Measurements from ENCODE around the gene UNC45B. TPM values are rescaled to one million over a fixed set of nuclear protein-coding genes. Genes with fewer than 3 reads are reported as not detected.
A peak's percentile ranks its signal among the peaks of the same experiment; 100 is the strongest.

Gene UNC45B
- polyA plus RNA-seq, 1 donor (not counting 4 experiments of a cell fraction or from before 2014, with no cell fraction given): 0.03 TPM

DNA sequence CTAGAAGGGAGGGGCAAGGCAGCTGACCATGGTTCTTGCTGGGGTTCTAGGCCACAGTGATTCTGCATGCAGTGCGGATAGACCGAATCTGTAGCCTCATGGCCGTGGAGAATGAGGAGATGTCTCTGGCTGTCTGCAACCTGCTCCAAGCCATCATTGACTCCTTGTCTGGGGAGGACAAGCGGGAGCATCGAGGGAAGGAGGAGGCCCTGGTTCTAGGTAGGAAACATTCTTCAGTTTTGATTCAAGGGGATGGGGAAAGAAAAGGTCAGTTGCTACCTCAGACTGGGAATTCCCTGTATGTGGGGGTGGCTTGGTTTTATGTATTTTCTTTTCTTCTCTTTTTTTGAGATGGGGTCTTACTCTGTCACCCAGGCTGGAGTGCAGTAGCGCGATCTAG lies 7.6 kb downstream of the UNC45B start:
- DNase-seq (ENCODE audit: low read depth, low spot score) (no peak), FAIRE-seq (no peak)
- H3K79me2 ChIP-seq (ENCODE audit: control insufficient read depth, insufficient read depth, low read length): no peaks in the 10 kb centered on the region
- no peaks in the 10 kb centered on the region for H3K9me1 ChIP-seq (ENCODE audit: control insufficient read depth, extremely low read depth, insufficient read depth, low read length)
- H3K9me3 ChIP-seq (ENCODE audit: control insufficient read depth, low read depth, low read length): no peaks in the 10 kb centered on the region
- H3K27me3 ChIP-seq (ENCODE audit: control insufficient read depth, extremely low read depth, insufficient read depth, low read length): no peaks in the 10 kb centered on the region
- no peak overlapping the region for H3K4me3 ChIP-seq (ENCODE audit: control insufficient read depth in 2 of 3, extremely low read depth in 1 of 3, insufficient read depth in 2 of 3, low read depth in 1 of 3, low read length in 3 of 3)
- H2AFZ ChIP-seq (ENCODE audit: control insufficient read depth, low read length): no peak overlapping the region
- no peak overlapping the region for H3K9ac ChIP-seq (ENCODE audit: control insufficient read depth, extremely low read depth, insufficient read depth, low read length)
- no peak overlapping the region for H3K4me2 ChIP-seq (ENCODE audit: control insufficient read depth, extremely low read depth, insufficient read depth, low read depth, low read length)
- TF ChIP-seq, protein P1, sequence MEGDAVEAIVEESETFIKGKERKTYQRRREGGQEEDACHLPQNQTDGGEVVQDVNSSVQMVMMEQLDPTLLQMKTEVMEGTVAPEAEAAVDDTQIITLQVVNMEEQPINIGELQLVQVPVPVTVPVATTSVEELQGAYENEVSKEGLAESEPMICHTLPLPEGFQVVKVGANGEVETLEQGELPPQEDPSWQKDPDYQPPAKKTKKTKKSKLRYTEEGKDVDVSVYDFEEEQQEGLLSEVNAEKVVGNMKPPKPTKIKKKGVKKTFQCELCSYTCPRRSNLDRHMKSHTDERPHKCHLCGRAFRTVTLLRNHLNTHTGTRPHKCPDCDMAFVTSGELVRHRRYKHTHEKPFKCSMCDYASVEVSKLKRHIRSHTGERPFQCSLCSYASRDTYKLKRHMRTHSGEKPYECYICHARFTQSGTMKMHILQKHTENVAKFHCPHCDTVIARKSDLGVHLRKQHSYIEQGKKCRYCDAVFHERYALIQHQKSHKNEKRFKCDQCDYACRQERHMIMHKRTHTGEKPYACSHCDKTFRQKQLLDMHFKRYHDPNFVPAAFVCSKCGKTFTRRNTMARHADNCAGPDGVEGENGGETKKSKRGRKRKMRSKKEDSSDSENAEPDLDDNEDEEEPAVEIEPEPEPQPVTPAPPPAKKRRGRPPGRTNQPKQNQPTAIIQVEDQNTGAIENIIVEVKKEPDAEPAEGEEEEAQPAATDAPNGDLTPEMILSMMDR (optimal IDR thresholded peaks at IDR 0.05 in 1 of 3, IDR thresholded peaks at IDR 0.05 in 1 of 3, conservative IDR thresholded peaks at IDR 0.05 in 1 of 3; ENCODE audit: extremely low read depth in 1 of 3, insufficient read depth in 2 of 3, low read length in 3 of 3): no peak
- TF ChIP-seq EZH2 (IDR thresholded peaks at IDR 0.05; ENCODE audit: low read length): no peak
- peaks cover 13% of the 10 kb centered on the region for H3K4me1 ChIP-seq (ENCODE audit: control insufficient read depth, extremely low read depth, insufficient read depth, low read length)
- dilution Hi-C loops (cut with MboI; ENCODE audit: extremely low pct_ligation_motif_present, low sequenced_read_pairs): no loop called here
- H3K36me3 ChIP-seq (ENCODE audit: control insufficient read depth in 2 of 2, extremely low read depth in 1 of 2, insufficient read depth in 2 of 2, low read length in 2 of 2): no peaks in the 10 kb centered on the region
- H3K27ac ChIP-seq (ENCODE audit: control insufficient read depth, insufficient read depth, low read length): no peak overlapping the region
- H4K20me1 ChIP-seq (ENCODE audit: control insufficient read depth, extremely low read depth, insufficient read depth, low read length): no peaks in the 10 kb centered on the region

DNA sequence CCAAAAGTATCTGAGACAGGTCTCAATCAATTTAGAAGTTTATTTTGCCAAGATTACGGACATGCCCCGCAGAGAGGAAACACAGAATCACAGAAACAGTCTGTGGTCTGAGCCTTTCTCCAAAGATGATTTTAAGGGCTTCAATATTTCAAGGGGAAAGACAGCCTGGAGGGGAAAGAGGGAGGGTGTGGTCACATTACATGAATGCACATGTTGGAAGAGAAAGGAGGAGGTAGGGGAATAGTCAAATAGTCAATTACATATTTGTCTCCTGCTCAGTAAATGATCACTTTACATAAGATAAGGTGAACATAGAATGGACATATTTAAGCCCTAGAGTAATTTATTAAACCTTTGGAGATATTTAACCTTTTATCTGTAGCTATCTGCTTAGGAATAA lies 12.3 kb downstream of the UNC45B start:
- no peaks in the 10 kb centered on the region for H4K20me1 ChIP-seq (ENCODE audit: control insufficient read depth, extremely low read depth, insufficient read depth, low read length)
- no peaks in the 10 kb centered on the region for H3K36me3 ChIP-seq (ENCODE audit: control insufficient read depth in 2 of 2, extremely low read depth in 1 of 2, insufficient read depth in 2 of 2, low read length in 2 of 2)
- H3K27me3 ChIP-seq (ENCODE audit: control insufficient read depth, extremely low read depth, insufficient read depth, low read length): no peaks in the 10 kb centered on the region
- no peaks in the 10 kb centered on the region for H3K79me2 ChIP-seq (ENCODE audit: control insufficient read depth, insufficient read depth, low read length)
- H3K9me3 ChIP-seq (ENCODE audit: control insufficient read depth, low read depth, low read length): no peaks in the 10 kb centered on the region
- H3K4me1 ChIP-seq (ENCODE audit: control insufficient read depth, extremely low read depth, insufficient read depth, low read length): peaks cover 29% of the 10 kb centered on the region
- dilution Hi-C loops (cut with MboI; ENCODE audit: extremely low pct_ligation_motif_present, low sequenced_read_pairs): no loop called here
- H3K9ac ChIP-seq (ENCODE audit: control insufficient read depth, extremely low read depth, insufficient read depth, low read length): no peak overlapping the region
- DNase-seq (ENCODE audit: low read depth, low spot score): no peak
- H3K4me2 ChIP-seq (ENCODE audit: control insufficient read depth, extremely low read depth, insufficient read depth, low read depth, low read length): peak overlapping the region; percentile 42
- H3K4me3 ChIP-seq (ENCODE audit: control insufficient read depth in 2 of 3, extremely low read depth in 1 of 3, insufficient read depth in 2 of 3, low read depth in 1 of 3, low read length in 3 of 3): no peak overlapping the region
- peak overlapping the region; percentile 23 for H2AFZ ChIP-seq (ENCODE audit: control insufficient read depth, low read length)
- TF ChIP-seq EZH2 (IDR thresholded peaks at IDR 0.05; ENCODE audit: low read length): no peak
- TF ChIP-seq, protein P1 (optimal IDR thresholded peaks at IDR 0.05 in 1 of 3, IDR thresholded peaks at IDR 0.05 in 1 of 3, conservative IDR thresholded peaks at IDR 0.05 in 1 of 3; ENCODE audit: extremely low read depth in 1 of 3, insufficient read depth in 2 of 3, low read length in 3 of 3): no peak
- H3K27ac ChIP-seq (ENCODE audit: control insufficient read depth, insufficient read depth, low read length): peak overlapping the region; percentile 15
- H3K9me1 ChIP-seq (ENCODE audit: control insufficient read depth, extremely low read depth, insufficient read depth, low read length): no peaks in the 10 kb centered on the region
- FAIRE-seq: peak; percentile 77
